NB4 (cell line): ENCODE measurements around the gene RCCD1.
"Not testable (repeated sequence)": the region's sequence is repeated elsewhere in the genome, so short reads cannot be mapped to it uniquely, and the experiment has no call there.

Experiments used
- CTCF ChIP-seq: IDR thresholded peaks from one replicate; pipeline ENCODE4 v1.5.1; 2012; ENCODE audit warnings: low read depth, low read length
- POLR2A ChIP-seq: IDR thresholded peaks from 2 replicates; pipeline ENCODE4 v1.6.1; 2011; ENCODE audit warnings: mild to moderate bottlenecking; ENCODE audit not compliant: insufficient read length; ENCODE audit errors: extremely low read depth

GRCh38 chr15:90922712-90923322, 31.9 kb upstream of the RCCD1 start:
- TF ChIP-seq CTCF, POLR2A: not testable (repeated sequence)
